Measurements from ENCODE around the gene ZIC2.
"Not testable (repeated sequence)": the region's sequence is repeated elsewhere in the genome, so short reads cannot be mapped to it uniquely, and the experiment has no call there.

ZIC2 gene

GRCh38 chr13:100029933-100030332 lies 48.3 kb downstream of the ZIC2 start:
- TF ChIP-seq ZNF70 (CRISPR knock-in tag; IDR thresholded peaks at IDR 0.05) (no peak), TSHZ2 (CRISPR knock-in tag; IDR thresholded peaks at IDR 0.05) (no peak), PPARA (CRISPR knock-in tag; IDR thresholded peaks at IDR 0.05; ENCODE audit: borderline replicate concordance) (no peak), CSDC2 (CRISPR knock-in tag; IDR thresholded peaks at IDR 0.05) (no peak), ISL1 (CRISPR knock-in tag; IDR thresholded peaks at IDR 0.05) (no peak), PATZ1 (CRISPR knock-in tag; IDR thresholded peaks at IDR 0.05; ENCODE audit: borderline replicate concordance) (no peak), BACH2 (CRISPR knock-in tag; IDR thresholded peaks at IDR 0.05; ENCODE audit: borderline replicate concordance) (no peak), CREB5 (CRISPR knock-in tag; IDR thresholded peaks at IDR 0.05; ENCODE audit: low read depth) (no peak), ZNF565 (CRISPR knock-in tag; conservative IDR thresholded peaks at IDR 0.05; ENCODE audit: low read depth) (no peak), ZC3H10 (CRISPR knock-in tag; IDR thresholded peaks at IDR 0.05) (no peak)
- no peak for ATAC-seq

GRCh38 chr13:100032642-100033041 lies 51.1 kb downstream of the ZIC2 start:
- not testable (repeated sequence) for ATAC-seq

- no peak for TF ChIP-seq TOX (CRISPR knock-in tag; IDR thresholded peaks at IDR 0.05; ENCODE audit: borderline replicate concordance)
Measured at GRCh38 chr13:100035936-100036335, 54.4 kb downstream of the ZIC2 start.

More at GRCh38 chr13:100035936-100036335, 54.4 kb downstream of the ZIC2 start:
- ATAC-seq: no peak

Measured in SK-N-SH treated with all-trans-retinoic acid at 6 μM for 48 hours (cell line).